Chondrocyte (in vitro differentiated cells): ENCODE data around the gene EEPD1. TPM values are rescaled to one million over a fixed set of nuclear protein-coding genes. Genes with fewer than 3 reads are reported as not detected.

Experiments used
- DNase-seq: peaks from one replicate; pipeline ENCODE4 v3.0.0; 2021; ENCODE audit warnings: mixed read lengths, low spot score
- H3K27ac Mint-ChIP-seq: one replicate; pipeline ENCODE4 v1.8.0; 2021; ENCODE audit warnings: mild to moderate bottlenecking, moderate library complexity, mixed read lengths; ENCODE audit not compliant: unreplicated experiment
- H3K27me3 Mint-ChIP-seq: 2 replicates; pipeline ENCODE4 v1.8.0; 2021; ENCODE audit warnings: low read depth, mixed read lengths
- H3K36me3 Mint-ChIP-seq: 2 replicates; pipeline ENCODE4 v1.8.0; 2021; ENCODE audit warnings: low read depth, mixed read lengths
- H3K4me1 Mint-ChIP-seq: 2 replicates; pipeline ENCODE4 v1.8.0; 2021; ENCODE audit warnings: low read depth, mild to moderate bottlenecking, mixed read lengths
- H3K4me3 Mint-ChIP-seq: one replicate; pipeline ENCODE4 v1.8.0; 2021; ENCODE audit warnings: mild to moderate bottlenecking, moderate library complexity, mixed read lengths; ENCODE audit not compliant: unreplicated experiment
- H3K9me3 Mint-ChIP-seq: 2 replicates; pipeline ENCODE4 v1.8.0; 2021; ENCODE audit warnings: low read depth, mixed read lengths
- CTCF ChIP-seq: fragments of 200-600 bp; sonication (generic); IDR thresholded peaks from 2 replicates; pipeline ENCODE4 v1.5.0; 2021; ENCODE audit warnings: antibody characterized with exemption, mild to moderate bottlenecking, moderate library complexity
- total RNA-seq: library from RNA; stranded (reverse); gene quantifications from 3 replicates; pipeline ENCODE4 v1.2.1, GENCODE V29; 2021

EEPD1 gene
- total RNA-seq, 1 donor from 2014 or later: 5.8 TPM

GRCh38 chr7:36132012-36132411, 21.0 kb upstream of the EEPD1 start:
- DNase-seq: no peak
- Mint-ChIP-seq H3K9me3 (no peaks in the 10 kb centered on the region), H3K27me3 (no peaks in the 10 kb centered on the region), H3K27ac (no peak overlapping the region), H3K4me3 (no peak overlapping the region), H3K4me1 (peaks cover 25% of the 10 kb centered on the region), H3K36me3 (no peaks in the 10 kb centered on the region)
- TF ChIP-seq CTCF: no peak

GRCh38 chr7:36135700-36136099, 17.4 kb upstream of the EEPD1 start:
- DNase-seq: no peak
- no peak overlapping the region for H3K4me3 Mint-ChIP-seq
- no peaks in the 10 kb centered on the region for H3K9me3 Mint-ChIP-seq

GRCh38 chr7:36137258-36137657, 15.8 kb upstream of the EEPD1 start:
- no peak overlapping the region for H3K4me3 Mint-ChIP-seq
- H3K36me3 Mint-ChIP-seq: no peaks in the 10 kb centered on the region
- H3K27me3 Mint-ChIP-seq: no peaks in the 10 kb centered on the region
- no peak overlapping the region for H3K27ac Mint-ChIP-seq
- TF ChIP-seq CTCF: no peak
- peaks cover 4% of the 10 kb centered on the region for H3K9me3 Mint-ChIP-seq
- no peak for DNase-seq
- no peaks in the 10 kb centered on the region for H3K4me1 Mint-ChIP-seq

More at GRCh38 chr7:36135700-36136099, 17.4 kb upstream of the EEPD1 start:
- no peaks in the 10 kb centered on the region for H3K27me3 Mint-ChIP-seq
- H3K36me3 Mint-ChIP-seq: no peaks in the 10 kb centered on the region
- H3K4me1 Mint-ChIP-seq: peaks cover 4% of the 10 kb centered on the region
- H3K27ac Mint-ChIP-seq: no peak overlapping the region
- TF ChIP-seq CTCF: no peak

- Mint-ChIP-seq H3K9me3 (peaks cover 4% of the 10 kb centered on the region), H3K4me1 (no peaks in the 10 kb centered on the region), H3K27me3 (no peaks in the 10 kb centered on the region), H3K27ac (no peak overlapping the region), H3K4me3 (no peak overlapping the region), H3K36me3 (no peaks in the 10 kb centered on the region)
- no peak for DNase-seq
- TF ChIP-seq CTCF: no peak
Measured at GRCh38 chr7:36137754-36138153, 15.3 kb upstream of the EEPD1 start.

GRCh38 chr7:36138209-36138608, 14.8 kb upstream of the EEPD1 start:
- H3K27me3 Mint-ChIP-seq: no peaks in the 10 kb centered on the region
- no peaks in the 10 kb centered on the region for H3K4me1 Mint-ChIP-seq
- no peak overlapping the region for H3K27ac Mint-ChIP-seq
- TF ChIP-seq CTCF: no peak
- no peaks in the 10 kb centered on the region for H3K36me3 Mint-ChIP-seq
- H3K9me3 Mint-ChIP-seq: peaks cover 4% of the 10 kb centered on the region
- H3K4me3 Mint-ChIP-seq: no peak overlapping the region
- no peak for DNase-seq
